Vagina (tissue), 2 donors: ENCODE measurements around the gene CCDC71.

Source experiments
- POLR2A ChIP-seq, 2 donors: fragments of 450-650 bp; IDR thresholded peaks; one replicate each; pipeline ENCODE4 v1.6.1; 2017; ENCODE audit warnings: antibody characterized with exemption in 2 of 2, mild to moderate bottlenecking in 2 of 2, moderate library complexity in 2 of 2
- POLR2AphosphoS5 ChIP-seq, 2 donors: sonication (generic); formaldehyde crosslinking; IDR thresholded peaks; one replicate each; pipeline ENCODE4 v1.9.0; 2017; ENCODE audit warnings: antibody characterized with exemption in 2 of 2, mild to moderate bottlenecking in 2 of 2, low read depth in 1 of 2; ENCODE audit not compliant: insufficient read depth in 1 of 2
- TF ChIP-seq, protein P1 (sequence below), 3 experiments: fragments of 450-650 bp in 2 of 3; fragments of 200-600 bp in 1 of 3; sonication (generic) in 1 of 3; IDR thresholded peaks; one replicate each; pipeline ENCODE4 v1.5.1; 2017 to 2019; ENCODE audit warnings: antibody characterized with exemption in 3 of 3, mild to moderate bottlenecking in 2 of 3, moderate library complexity in 2 of 3

- TF ChIP-seq, protein P1, sequence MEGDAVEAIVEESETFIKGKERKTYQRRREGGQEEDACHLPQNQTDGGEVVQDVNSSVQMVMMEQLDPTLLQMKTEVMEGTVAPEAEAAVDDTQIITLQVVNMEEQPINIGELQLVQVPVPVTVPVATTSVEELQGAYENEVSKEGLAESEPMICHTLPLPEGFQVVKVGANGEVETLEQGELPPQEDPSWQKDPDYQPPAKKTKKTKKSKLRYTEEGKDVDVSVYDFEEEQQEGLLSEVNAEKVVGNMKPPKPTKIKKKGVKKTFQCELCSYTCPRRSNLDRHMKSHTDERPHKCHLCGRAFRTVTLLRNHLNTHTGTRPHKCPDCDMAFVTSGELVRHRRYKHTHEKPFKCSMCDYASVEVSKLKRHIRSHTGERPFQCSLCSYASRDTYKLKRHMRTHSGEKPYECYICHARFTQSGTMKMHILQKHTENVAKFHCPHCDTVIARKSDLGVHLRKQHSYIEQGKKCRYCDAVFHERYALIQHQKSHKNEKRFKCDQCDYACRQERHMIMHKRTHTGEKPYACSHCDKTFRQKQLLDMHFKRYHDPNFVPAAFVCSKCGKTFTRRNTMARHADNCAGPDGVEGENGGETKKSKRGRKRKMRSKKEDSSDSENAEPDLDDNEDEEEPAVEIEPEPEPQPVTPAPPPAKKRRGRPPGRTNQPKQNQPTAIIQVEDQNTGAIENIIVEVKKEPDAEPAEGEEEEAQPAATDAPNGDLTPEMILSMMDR (IDR thresholded peaks at IDR 0.05) = no peak
- TF ChIP-seq POLR2A (IDR thresholded peaks at IDR 0.05) (peak in 1 of 2 donors; percentile 31), POLR2AphosphoS5 (IDR thresholded peaks at IDR 0.05; ENCODE audit: insufficient read depth in 1 of 2, low read depth in 1 of 2) (peak; percentile 43 to 52)
These were observed 32.7 kb downstream of the CCDC71 start for GRCh38 chr3:49133226-49133951.
